Ovary (tissue), 3 donors: ENCODE data around the gene CPD.

Source experiments
- POLR2A ChIP-seq: fragments of 450-650 bp; IDR thresholded peaks from one replicate; pipeline ENCODE4 v1.6.1; 2017; ENCODE audit warnings: antibody characterized with exemption, mild to moderate bottlenecking, moderate library complexity
- TF ChIP-seq, protein P1 (sequence below), 3 donors: fragments of 450-650 bp in 2 of 3; fragments of 200-600 bp in 1 of 3; IDR thresholded peaks; one replicate each; pipeline versions ENCODE4 v1.5.1 to v1.8.0; 2016 to 2022; ENCODE audit warnings: antibody characterized with exemption in 3 of 3, mild to moderate bottlenecking in 1 of 3
- donor health status: DM: no; HTN: no; CAD: no.

DNA sequence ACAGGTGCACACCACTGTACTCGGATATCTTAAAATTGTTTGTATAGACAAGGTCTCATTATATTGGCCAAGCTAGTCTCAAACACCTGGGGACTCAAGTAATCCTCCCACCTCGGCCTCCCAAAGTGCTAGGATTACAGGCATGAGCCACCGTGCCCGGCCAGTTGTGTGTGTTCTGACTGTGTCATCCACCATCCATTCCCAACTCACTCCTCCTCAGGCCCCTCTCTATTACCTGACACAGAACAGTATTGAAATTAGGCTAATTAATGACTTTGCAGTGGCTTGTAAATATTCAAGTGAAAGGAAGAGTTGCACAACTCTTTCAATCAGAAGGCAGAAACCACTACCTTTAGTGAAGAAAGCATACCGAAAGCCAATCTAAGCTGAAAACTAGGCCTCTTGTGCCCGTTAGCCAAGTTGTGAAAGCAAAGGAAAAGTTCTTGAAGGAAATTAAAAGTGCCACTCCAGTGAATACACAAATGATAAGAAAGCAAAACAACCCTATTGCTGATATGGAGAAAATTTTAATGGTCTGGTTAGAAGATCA is 127.2 kb downstream of the CPD start:
- TF ChIP-seq, protein P1, sequence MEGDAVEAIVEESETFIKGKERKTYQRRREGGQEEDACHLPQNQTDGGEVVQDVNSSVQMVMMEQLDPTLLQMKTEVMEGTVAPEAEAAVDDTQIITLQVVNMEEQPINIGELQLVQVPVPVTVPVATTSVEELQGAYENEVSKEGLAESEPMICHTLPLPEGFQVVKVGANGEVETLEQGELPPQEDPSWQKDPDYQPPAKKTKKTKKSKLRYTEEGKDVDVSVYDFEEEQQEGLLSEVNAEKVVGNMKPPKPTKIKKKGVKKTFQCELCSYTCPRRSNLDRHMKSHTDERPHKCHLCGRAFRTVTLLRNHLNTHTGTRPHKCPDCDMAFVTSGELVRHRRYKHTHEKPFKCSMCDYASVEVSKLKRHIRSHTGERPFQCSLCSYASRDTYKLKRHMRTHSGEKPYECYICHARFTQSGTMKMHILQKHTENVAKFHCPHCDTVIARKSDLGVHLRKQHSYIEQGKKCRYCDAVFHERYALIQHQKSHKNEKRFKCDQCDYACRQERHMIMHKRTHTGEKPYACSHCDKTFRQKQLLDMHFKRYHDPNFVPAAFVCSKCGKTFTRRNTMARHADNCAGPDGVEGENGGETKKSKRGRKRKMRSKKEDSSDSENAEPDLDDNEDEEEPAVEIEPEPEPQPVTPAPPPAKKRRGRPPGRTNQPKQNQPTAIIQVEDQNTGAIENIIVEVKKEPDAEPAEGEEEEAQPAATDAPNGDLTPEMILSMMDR (IDR thresholded peaks at IDR 0.05): no peak
- no peak for TF ChIP-seq POLR2A
